ENCODE measurements around the gene STAB1.
A peak's percentile ranks its signal among the peaks of the same experiment; 100 is the strongest.

STAB1 gene

DNA sequence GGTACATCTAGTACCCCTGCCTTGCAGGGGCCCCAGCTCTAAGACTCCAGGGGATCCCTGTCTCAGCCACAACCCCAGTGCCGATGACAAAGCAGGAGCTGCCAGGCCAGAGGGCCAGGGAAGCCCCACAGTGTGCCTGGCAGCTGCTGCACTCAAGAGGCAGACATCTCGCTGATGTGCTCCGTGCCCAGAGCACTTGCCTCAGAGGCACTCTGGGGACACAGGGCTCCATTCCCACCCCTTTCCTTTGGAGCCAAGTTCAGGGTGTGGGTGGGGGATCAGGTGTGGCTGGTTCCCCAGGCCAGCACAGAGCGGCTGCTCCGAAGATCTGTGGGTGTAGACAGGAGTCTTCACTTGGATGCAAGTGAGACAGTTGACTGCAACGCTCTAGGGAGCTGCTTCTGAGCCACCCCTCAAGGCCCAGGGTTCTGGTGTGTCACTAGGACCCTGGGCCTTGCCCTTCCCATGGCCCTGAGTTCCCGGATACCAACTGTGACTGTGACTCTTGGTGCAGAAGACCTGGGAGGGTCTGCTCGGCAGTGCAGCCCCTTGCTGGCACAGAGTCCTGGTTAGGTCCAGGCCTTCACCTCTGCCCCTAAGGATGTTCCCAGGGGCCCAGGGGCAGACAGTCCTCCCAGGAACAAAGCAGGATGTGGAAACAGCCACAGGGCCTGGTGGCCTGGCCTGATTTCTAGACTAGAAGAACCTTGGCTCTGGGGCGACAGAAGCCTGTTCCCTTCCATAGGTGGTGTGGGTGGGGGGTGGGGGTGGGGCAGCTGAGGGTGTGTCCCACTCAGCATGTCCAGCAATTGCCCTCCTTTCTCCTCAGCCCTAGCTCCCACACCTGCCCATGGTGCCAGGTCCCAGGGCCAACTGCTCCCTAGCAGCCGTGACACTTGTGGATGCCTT lies 36.0 kb downstream of the STAB1 start:
- no peaks in the 10 kb centered on the region for H3K9me3 ChIP-seq (replicated peaks in 1 of 11)
- H3K4me3 ChIP-seq, result peak overlapping the region; percentile 78 to 100 (median 97); a peak in 17 of 20 replicates
- H3K4me2 ChIP-seq, result peak overlapping the region; percentile 87 to 100 (median 98)
- H3K27me3 ChIP-seq, result no peaks in the 10 kb centered on the region
- H3K36me3 ChIP-seq, result peaks cover 39 to 61% (median 51%) of the 10 kb centered on the region in 11 experiments
- H3K27ac ChIP-seq, result peak overlapping the region; percentile 58 to 97 (median 92); a peak in 20 of 22 replicates
- TF ChIP-seq Cebpa-rat (IDR thresholded peaks at IDR 0.05), result no peak
- peak overlapping the region; percentile 89 to 98 (median 95) for H3K9ac ChIP-seq
- H3K4me1 ChIP-seq, result peaks cover 53 to 80% (median 60%) of the 10 kb centered on the region in 10 experiments
- peaks cover 38 to 71% (median 65%) of the 10 kb centered on the region in 11 experiments for H4K20me1 ChIP-seq

DNA sequence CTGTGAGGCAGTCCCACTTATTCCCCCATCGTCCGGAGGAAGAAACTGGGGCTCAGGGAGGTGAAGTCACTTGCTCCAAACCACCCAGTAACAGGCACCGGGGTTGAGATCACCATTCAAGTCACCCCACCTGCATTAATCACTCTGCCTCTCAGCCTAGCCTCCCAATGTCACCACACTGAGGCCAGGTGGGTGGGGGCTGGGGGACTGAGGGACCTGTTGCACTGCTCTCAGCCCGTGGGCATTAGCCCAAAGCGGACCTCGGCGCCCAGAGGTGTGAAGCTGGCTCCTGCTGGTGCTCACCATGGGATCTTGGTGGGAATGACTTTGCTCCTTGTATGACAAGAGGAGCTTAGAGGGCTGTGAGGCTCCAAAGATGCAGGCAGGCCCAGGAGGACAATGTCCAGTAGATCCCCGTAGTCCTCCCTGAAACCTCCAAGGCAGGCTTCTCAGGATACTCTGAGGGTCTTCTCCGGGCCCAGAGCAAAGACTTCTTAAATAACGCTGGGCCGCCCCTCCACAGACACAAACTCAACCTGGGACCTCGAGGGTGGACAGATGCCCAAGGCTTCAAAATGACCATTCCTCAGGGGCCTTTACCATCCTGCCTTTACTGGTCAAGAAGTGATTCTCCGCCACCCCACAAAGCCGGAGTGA lies 36.9 kb downstream of the STAB1 start:
- no peak for TF ChIP-seq Cebpa-rat (IDR thresholded peaks at IDR 0.05)
- Histone ChIP-seq H3K9ac (peak overlapping the region; percentile 89 to 98 (median 95)), H3K27ac (peak overlapping the region; percentile 58 to 97 (median 92); a peak in 21 of 22 replicates), H3K27me3 (no peaks in the 10 kb centered on the region), H3K36me3 (peaks cover 31 to 53% (median 43%) of the 10 kb centered on the region in 11 experiments), H4K20me1 (peaks cover 40 to 67% (median 61%) of the 10 kb centered on the region in 11 experiments), H3K4me2 (peak overlapping the region; percentile 87 to 100 (median 98)), H3K4me1 (peaks cover 53 to 73% (median 60%) of the 10 kb centered on the region in 10 experiments), H3K4me3 (peak overlapping the region; percentile 78 to 100 (median 97)), H3K9me3 (replicated peaks in 1 of 11) (no peaks in the 10 kb centered on the region)

DNA sequence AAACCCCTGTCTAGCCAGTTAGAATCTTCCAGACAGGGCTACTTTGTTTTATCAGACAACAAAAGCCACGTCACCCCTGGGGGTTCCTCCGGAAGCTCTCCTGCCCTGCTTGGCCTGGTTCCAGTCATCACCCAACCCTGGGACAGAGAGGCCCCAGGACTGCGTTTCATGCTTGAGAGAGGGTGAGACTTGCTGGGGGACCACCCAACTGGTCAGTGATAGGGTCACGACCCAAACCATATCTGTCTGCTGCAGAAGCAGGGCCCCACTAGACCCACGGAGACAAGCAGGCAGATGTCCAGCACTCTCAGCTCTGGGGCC lies 37.3 kb downstream of the STAB1 start:
- H3K9me3 ChIP-seq (replicated peaks in 1 of 11), result no peaks in the 10 kb centered on the region
- H3K4me1 ChIP-seq, result peaks cover 54 to 70% (median 60%) of the 10 kb centered on the region in 10 experiments
- peaks cover 26 to 48% (median 38%) of the 10 kb centered on the region in 11 experiments for H3K36me3 ChIP-seq
- peak overlapping the region; percentile 58 to 97 (median 92) for H3K27ac ChIP-seq
- H3K9ac ChIP-seq, result peak overlapping the region; percentile 89 to 98 (median 95)
- TF ChIP-seq Cebpa-rat (IDR thresholded peaks at IDR 0.05), result no peak
- peaks cover 45 to 67% (median 61%) of the 10 kb centered on the region in 11 experiments for H4K20me1 ChIP-seq
- H3K4me2 ChIP-seq, result peak overlapping the region; percentile 87 to 100 (median 98)
- no peaks in the 10 kb centered on the region for H3K27me3 ChIP-seq
- H3K4me3 ChIP-seq, result peak overlapping the region; percentile 78 to 100 (median 97)

DNA sequence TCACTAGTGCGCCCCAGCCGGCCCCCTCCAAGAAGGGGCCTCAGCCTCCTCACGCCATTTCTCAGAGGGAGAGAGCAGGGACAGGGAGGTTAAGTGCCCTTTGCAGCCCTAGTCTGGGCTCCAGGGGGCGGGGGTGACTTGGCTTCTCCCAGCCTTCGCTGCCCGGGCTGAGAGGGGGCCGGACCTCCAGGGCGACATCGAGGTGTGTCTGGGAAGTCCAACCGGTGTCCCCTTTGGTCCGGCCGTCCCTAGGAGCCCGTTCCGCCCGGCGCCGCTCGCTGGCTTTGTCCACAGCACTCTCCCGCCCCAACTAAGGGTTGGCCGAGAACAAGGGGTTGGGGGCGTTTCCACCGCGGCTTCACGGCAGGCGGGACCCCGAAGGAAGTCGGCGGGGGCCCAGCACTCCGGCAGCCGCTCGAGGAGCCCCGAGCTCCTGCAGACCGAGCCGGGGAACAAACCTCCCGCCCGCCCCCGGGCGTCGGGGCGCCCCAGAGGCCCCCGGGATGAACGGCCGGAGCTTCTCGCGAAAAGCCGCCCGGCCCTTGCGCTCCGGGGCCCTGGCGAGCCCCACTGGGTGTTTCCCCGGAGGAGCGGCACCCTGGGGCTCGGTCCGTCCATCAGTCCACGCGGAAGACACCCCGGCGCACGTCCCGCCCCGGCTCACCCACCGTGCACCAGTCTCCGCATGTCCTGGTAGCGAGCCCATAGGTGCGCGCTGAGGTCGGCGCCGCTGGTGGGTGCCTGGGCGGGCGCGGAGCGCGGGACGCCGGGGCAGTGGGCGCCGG lies 37.9 kb downstream of the STAB1 start:
- no peaks in the 10 kb centered on the region for H3K27me3 ChIP-seq
- TF ChIP-seq Cebpa-rat (IDR thresholded peaks at IDR 0.05), result no peak
- peak overlapping the region; percentile 58 to 97 (median 92) for H3K27ac ChIP-seq
- no peaks in the 10 kb centered on the region for H3K9me3 ChIP-seq (replicated peaks in 1 of 11)
- peaks cover 54 to 72% (median 64%) of the 10 kb centered on the region in 10 experiments for H3K4me1 ChIP-seq
- peak overlapping the region; percentile 87 to 100 (median 98) for H3K4me2 ChIP-seq
- H3K36me3 ChIP-seq, result peaks cover 21 to 46% (median 32%) of the 10 kb centered on the region in 11 experiments
- peak overlapping the region; percentile 89 to 98 (median 95) for H3K9ac ChIP-seq
- H4K20me1 ChIP-seq, result peaks cover 50 to 67% (median 61%) of the 10 kb centered on the region in 11 experiments
- H3K4me3 ChIP-seq, result peak overlapping the region; percentile 78 to 100 (median 97)

DNA sequence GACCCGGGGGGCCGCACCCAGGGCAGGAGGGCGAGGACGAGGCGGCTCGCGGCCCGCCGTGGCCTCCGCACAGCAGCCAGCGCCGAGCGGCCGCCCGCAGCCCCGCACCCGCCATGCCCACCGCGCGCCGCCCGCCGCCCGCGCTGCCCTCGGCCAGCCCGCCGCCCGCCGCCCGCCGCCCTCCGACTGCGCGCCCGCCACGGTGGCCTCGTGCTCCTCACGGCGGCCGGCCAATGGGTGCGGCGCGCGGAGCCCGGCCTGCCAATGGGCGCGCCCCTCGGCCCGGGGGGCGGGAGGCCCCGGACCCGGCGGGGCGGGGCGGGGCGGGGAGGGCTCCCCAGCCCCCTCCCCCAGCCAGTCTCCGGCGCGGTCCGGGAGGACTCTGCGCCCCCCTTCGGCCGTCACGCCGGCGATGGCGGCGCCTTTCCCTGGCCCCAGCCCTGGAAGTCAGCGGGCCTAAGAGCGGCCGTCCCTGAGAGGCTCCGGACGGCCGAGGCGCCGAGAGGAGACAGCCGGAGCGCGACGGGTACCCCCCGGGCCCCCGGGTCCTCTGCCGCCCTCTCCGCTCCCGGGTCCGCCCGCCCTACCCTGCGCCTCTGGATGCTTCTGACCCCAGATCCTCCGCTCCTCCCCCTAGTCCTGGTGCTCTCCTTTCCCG lies 38.6 kb downstream of the STAB1 start, which contains the start of gene NT5DC2:
TSS of gene NT5DC2 (minus strand) at position 235 of the 658 bp plus-strand sequence. CDS start at position 115, 120 bp downstream.
- peaks cover 55 to 67% (median 64%) of the 10 kb centered on the region in 11 experiments for H4K20me1 ChIP-seq
- peak within 1 kb of the TSS; percentile 78 to 100 (median 97) for H3K4me3 ChIP-seq
- peaks cover 58 to 75% (median 71%) of the 10 kb centered on the region in 10 experiments for H3K4me1 ChIP-seq
- no peak for TF ChIP-seq Cebpa-rat (IDR thresholded peaks at IDR 0.05)
- H3K27me3 ChIP-seq, result no peaks in the 10 kb centered on the region
- peak within 1 kb of the TSS; percentile 96 to 100 (median 99) for H3K4me2 ChIP-seq
- peaks cover 16 to 43% (median 32%) of the 10 kb centered on the region in 11 experiments for H3K36me3 ChIP-seq
- H3K9ac ChIP-seq, result peak within 1 kb of the TSS; percentile 89 to 98 (median 95)
- no peaks in the 10 kb centered on the region for H3K9me3 ChIP-seq (replicated peaks in 1 of 11)
- peak within 1 kb of the TSS; percentile 69 to 97 (median 92) for H3K27ac ChIP-seq

DNA sequence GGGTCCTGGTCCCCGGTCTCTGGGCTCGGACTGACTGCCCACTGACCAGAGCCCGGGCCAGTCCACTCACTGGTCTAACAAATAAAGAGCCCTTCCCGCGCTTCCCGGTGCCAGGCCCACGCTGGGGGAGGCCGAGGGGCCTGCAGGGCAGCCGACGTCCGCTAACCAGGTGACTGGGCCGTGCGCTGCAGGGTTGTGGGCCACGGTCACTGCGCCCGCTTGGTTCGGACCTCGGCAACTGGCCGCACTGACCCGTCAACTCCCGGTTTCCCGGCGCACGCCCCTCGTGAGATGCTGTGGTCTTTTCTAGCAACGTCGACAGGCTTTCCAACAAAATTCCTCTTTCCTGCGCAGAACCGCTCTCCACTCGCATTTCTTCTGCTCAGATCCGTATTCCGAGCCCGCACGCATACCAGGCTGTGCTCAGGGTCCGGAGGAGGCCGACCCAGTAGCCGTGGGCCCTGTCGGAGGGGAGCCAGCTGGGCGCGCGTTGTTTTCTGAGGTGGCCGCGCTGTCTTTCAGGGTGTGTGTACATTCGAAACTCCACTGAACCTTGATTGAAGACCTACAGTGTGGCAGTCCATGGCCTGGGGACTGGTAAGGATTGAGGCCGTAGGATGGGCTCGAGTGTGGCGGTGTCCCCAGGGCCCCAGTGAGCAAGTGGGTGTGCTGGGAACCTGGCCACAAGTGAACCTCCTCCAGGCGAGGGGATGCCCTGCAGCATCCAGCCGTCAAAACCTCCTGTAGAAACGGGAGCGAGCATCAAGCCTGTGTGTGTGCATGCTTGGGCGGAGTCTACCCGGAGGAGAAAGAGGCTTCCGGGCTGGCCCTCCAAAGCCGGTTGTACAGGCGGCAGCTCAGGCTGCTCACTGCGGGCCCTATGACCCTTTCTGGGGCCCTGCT lies 39.4 kb downstream of the STAB1 start:
- Histone ChIP-seq H3K27me3 (no peaks in the 10 kb centered on the region), H4K20me1 (peaks cover 55 to 67% (median 64%) of the 10 kb centered on the region in 11 experiments), H3K4me2 (peak overlapping the region; percentile 95 to 100 (median 97)), H3K9me3 (replicated peaks in 1 of 11) (no peaks in the 10 kb centered on the region), H3K4me1 (peaks cover 62 to 78% (median 74%) of the 10 kb centered on the region in 10 experiments), H3K36me3 (peaks cover 14 to 43% (median 32%) of the 10 kb centered on the region in 11 experiments; a peak in 21 of 22 replicates), H3K27ac (peak overlapping the region; percentile 69 to 90 (median 88)), H3K9ac (peak overlapping the region; percentile 83 to 92 (median 88)), H3K4me3 (peak overlapping the region; percentile 63 to 99 (median 70))
- TF ChIP-seq Cebpa-rat (IDR thresholded peaks at IDR 0.05), result no peak

Data from BLaER1 treated with 17β-estradiol and CSF1 and Interleukin-3, amounts not matched to agents 10 nM and 100 nM (cell line).